ENCODE data around the gene STK40. TPM values are rescaled to one million over a fixed set of nuclear protein-coding genes. Genes with fewer than 3 reads are reported as not detected.

Gene STK40
- total RNA-seq, 4 donors from 2014 or later, result 19.1 to 84.5 (median 44.0) TPM

- H3K27me3 ChIP-seq, result no peaks in the 10 kb centered on the region
- peaks cover 8 to 12% of the 10 kb centered on the region in 2 donors for H3K4me1 ChIP-seq
- H3K36me3 ChIP-seq, result no peaks in the 10 kb centered on the region
- no peaks in the 10 kb centered on the region for H3K9me3 ChIP-seq
- TF ChIP-seq, protein P1, sequence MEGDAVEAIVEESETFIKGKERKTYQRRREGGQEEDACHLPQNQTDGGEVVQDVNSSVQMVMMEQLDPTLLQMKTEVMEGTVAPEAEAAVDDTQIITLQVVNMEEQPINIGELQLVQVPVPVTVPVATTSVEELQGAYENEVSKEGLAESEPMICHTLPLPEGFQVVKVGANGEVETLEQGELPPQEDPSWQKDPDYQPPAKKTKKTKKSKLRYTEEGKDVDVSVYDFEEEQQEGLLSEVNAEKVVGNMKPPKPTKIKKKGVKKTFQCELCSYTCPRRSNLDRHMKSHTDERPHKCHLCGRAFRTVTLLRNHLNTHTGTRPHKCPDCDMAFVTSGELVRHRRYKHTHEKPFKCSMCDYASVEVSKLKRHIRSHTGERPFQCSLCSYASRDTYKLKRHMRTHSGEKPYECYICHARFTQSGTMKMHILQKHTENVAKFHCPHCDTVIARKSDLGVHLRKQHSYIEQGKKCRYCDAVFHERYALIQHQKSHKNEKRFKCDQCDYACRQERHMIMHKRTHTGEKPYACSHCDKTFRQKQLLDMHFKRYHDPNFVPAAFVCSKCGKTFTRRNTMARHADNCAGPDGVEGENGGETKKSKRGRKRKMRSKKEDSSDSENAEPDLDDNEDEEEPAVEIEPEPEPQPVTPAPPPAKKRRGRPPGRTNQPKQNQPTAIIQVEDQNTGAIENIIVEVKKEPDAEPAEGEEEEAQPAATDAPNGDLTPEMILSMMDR (IDR thresholded peaks at IDR 0.05), result no peak
- no peak for TF ChIP-seq POLR2A (IDR thresholded peaks at IDR 0.05)
- intact Hi-C loops (cut with DNase I; ENCODE audit: low total_unique reads), result no loop called here
- DNase-seq, result peak; percentile 39 to 47
- H3K4me3 ChIP-seq, result peak overlapping the region; percentile 68 to 72
- H3K27ac ChIP-seq, result peak overlapping the region; percentile 94 to 97
Measured at GRCh38 chr1:36324353-36324703, 61.4 kb downstream of the STK40 start.

- intact Hi-C loops (cut with DNase I; ENCODE audit: low total_unique reads), result no loop called here
- no peaks in the 10 kb centered on the region for H3K27me3 ChIP-seq
- peak; percentile 83 to 85 for DNase-seq
- H3K36me3 ChIP-seq, result no peaks in the 10 kb centered on the region
- TF ChIP-seq, protein P1 (IDR thresholded peaks at IDR 0.05), result no peak
- peak in 1 of 2 donors; percentile 24 for TF ChIP-seq POLR2A (IDR thresholded peaks at IDR 0.05)
- peak within 1 kb of the TSS; percentile 68 to 72 for H3K4me3 ChIP-seq
- H3K4me1 ChIP-seq, result peaks cover 8 to 12% of the 10 kb centered on the region in 2 donors
- peak within 1 kb of the TSS; percentile 94 to 97 for H3K27ac ChIP-seq
- no peaks in the 10 kb centered on the region for H3K9me3 ChIP-seq
Measured at GRCh38 chr1:36323636-36324352, 61.9 kb downstream of the STK40 start, which contains the start of gene EVA1B. EVA1B (minus strand) TSS chr1:36323645; CDS start chr1:36323037, 608 bp downstream.

DNA sequence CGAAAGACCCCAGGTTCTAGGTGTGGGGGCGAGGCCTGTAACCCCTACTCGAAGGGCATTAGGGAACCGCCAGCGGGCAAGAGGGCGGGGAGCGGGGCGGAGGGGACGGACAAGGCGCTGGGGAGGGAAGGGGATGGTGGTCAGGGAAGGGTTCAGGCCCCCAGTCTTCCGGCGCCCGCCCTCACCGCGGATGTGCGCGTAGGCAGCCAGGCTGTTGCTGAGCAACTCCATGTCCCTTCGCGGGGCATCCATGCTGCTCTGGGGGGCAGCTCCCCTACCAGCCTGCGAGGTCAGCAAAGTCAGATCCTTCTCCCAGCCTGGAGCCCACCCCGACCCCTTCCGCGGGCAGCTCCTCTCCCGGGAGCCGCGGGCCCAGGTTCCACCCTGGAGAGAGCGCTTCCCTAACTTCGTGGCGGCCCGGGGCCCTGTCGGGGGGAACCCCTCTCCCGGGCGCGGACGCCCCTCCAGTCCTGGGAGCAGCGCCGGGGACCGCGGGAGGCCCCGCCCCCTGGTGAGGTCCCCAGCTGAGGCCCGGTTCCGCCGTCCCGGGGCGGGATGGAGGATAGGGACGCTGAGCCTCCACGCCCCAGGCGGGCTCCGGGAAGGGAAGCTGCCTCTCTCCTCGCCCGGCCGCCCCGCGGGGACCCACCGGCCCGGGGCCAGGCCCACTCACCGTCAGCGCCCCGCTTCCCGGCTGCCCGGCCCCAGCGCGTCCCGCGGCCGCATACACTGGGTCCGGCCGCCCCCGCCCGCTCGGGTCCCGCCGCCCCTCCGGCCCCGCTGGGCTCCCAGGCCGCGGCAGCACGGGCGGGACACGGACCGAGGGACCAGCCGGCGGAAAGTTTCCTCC lies 62.7 kb downstream of the STK40 start:
- TF ChIP-seq, protein P1 (IDR thresholded peaks at IDR 0.05), result no peak
- TF ChIP-seq POLR2A (IDR thresholded peaks at IDR 0.05), result peak in 1 of 2 donors; percentile 60
- H3K27ac ChIP-seq, result peak overlapping the region; percentile 94 to 97
- H3K4me1 ChIP-seq, result peaks cover 8 to 12% of the 10 kb centered on the region in 2 donors
- intact Hi-C loops (cut with DNase I; ENCODE audit: low total_unique reads), result no loop called here
- H3K4me3 ChIP-seq, result peak overlapping the region; percentile 68 to 72
- H3K9me3 ChIP-seq, result no peaks in the 10 kb centered on the region
- peak; percentile 63 to 67 for DNase-seq
- H3K36me3 ChIP-seq, result no peaks in the 10 kb centered on the region
- H3K27me3 ChIP-seq, result no peaks in the 10 kb centered on the region

DNA sequence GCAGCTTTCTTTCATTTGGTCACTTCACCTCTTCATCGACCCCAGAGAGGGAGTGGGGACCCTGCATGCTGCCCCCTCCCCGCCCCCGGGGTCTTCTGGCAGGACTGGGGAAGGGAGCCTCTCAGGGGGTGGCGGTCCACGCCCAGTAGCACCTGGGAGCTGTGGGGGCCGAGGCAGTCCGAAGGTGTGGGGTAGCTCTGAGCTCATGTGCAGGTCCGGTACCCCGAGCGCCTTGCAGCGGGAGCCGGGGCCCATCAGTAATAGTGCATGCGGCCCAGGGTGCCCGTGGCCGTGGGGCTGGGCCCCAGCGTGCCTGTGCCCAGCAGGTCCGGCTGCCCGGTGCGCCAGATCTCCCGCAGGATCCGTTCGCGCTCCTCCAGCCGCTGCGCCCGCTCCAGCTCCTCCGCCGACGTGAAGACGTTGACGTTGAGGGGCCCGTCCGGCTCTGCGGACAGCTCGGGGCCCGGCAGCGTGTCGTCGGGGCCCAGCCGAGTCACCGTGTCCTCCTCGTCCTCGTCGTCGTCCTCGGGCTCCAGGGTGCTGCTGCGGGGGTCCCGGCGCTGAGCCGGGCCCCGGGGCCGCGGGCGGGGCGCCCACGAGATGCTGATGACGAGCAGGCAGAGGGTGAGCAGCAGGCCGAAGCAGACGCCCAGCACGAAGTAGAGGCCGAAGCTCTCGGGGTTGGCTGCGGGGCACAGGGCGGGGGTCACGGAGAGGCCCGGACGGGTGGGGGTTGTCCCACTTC lies 63.5 kb downstream of the STK40 start:
- Histone ChIP-seq H3K27ac (peak overlapping the region; percentile 94 to 97), H3K36me3 (no peaks in the 10 kb centered on the region), H3K4me1 (peaks cover 8 to 12% of the 10 kb centered on the region in 2 donors), H3K9me3 (no peaks in the 10 kb centered on the region), H3K27me3 (no peaks in the 10 kb centered on the region), H3K4me3 (peak overlapping the region; percentile 68 to 72)
- peak; percentile 34 to 35 for DNase-seq
- intact Hi-C loops (cut with DNase I; ENCODE audit: low total_unique reads), result no loop called here
- no peak for TF ChIP-seq POLR2A (IDR thresholded peaks at IDR 0.05)
- TF ChIP-seq, protein P1 (IDR thresholded peaks at IDR 0.05), result no peak

Data from uterus (tissue), 4 donors.